SU-DHL-6 (cell line): ENCODE data around the gene BARD1.

ENCODE experiments used
- CTCF ChIP-seq: fragments of 200-600 bp; sonication (generic); IDR thresholded peaks from one replicate; pipeline ENCODE4 v1.5.1; 2017; ENCODE audit warnings: antibody characterized with exemption, mild to moderate bottlenecking, low read length, moderate library complexity; ENCODE audit not compliant: insufficient read depth, poor library complexity, severe bottlenecking
- EZH2phosphoT487 ChIP-seq: fragments of 200-600 bp; sonication (generic), shearing (Covaris generic); conservative IDR thresholded peaks from 2 replicates; pipeline ENCODE4 v1.6.1; 2018; ENCODE audit warnings: mild to moderate bottlenecking, antibody characterized with exemption, low read length, moderate library complexity, mixed read lengths

DNA sequence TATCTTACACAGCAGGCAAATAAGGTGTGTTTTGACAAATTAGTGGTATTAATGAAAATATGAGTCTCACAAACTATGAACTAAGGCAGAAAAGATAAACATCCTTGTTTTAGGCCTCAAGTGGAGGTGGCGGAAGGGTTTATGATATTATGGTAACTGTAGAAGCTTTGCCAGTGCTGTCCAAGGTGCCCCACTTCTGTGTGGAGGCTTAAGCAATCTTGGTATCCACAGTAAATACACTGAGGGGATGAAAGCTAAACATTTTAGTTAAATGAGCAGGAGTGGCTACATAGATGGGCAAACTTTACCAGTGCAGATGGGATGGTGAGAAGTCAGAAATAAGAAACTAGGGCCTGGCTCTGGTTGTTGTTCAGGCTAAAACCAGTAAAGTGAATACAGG, 84.7 kb downstream of the BARD1 start:
- TF ChIP-seq CTCF (no peak), EZH2phosphoT487 (no peak)
